ENCODE data around the gene C17orf58.

The C17orf58 gene

DNA sequence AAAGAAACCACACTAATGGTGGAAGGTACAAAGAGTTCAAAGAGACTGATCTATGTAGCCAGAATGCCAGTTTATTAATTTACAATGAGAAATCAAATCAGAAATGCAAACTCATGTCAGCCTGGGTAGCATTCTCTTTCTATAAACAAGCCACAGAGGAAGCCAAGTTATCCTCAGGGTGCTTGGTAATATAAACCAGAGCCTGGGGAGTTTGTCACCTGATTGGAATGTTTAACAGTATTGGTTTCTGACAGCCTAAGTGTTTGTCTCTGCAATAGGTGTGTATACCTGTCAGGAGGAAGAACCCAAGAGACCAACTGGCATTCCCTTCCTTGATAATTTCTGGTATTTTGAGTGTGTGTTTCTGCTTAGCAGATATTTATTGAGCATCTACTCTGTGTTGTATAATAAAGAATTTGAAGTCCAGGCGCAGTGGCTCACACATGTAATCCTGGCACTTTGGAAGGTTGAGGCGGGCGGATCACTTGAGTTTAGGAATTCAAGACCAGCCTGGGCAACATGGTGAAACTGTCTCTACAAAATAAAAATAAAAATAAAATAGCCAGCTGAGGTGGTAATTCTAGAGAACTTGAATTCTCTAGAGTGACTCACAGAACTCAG lies 3.1 kb upstream of the C17orf58 start:
- no peaks in the 10 kb centered on the region for H3K36me3 ChIP-seq (ENCODE audit: insufficient read depth, low read length)
- peaks cover 9% of the 10 kb centered on the region for H3K4me1 ChIP-seq (ENCODE audit: control insufficient read depth, insufficient read depth, low read length, unreplicated experiment)
- no peaks in the 10 kb centered on the region for H3K27me3 ChIP-seq (ENCODE audit: insufficient read depth, low read length)
- H2AFZ ChIP-seq (ENCODE audit: low read length, unreplicated experiment): no peak overlapping the region
- no peak overlapping the region for H3K27ac ChIP-seq (ENCODE audit: low read depth, low read length)
- H3K79me2 ChIP-seq (ENCODE audit: control insufficient read depth, insufficient read depth, low read length, unreplicated experiment): no peaks in the 10 kb centered on the region
- no peak overlapping the region for H3K4me3 ChIP-seq (ENCODE audit: low read depth, low read length)

DNA sequence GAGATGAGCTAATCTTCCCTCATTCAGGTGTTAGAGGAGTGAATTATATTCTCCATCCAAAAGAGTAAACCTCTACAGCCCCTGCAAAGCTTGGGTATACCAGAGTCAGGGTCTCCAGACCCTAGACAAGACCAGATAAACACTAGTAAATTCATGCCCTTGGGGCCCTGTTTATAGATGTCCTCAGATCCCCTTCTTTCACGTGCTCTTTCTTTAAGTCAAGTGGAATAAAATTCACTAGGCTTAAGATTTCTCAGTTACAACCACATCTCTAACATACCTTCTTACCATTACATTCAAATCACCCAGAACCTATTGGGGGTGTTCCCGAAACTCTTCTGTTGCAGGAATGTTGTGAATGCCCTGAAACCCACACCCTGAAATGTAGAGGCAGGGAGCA lies 2.2 kb upstream of the C17orf58 start:
- Histone ChIP-seq H3K27ac (ENCODE audit: low read depth, low read length) (no peak overlapping the region), H3K4me1 (ENCODE audit: control insufficient read depth, insufficient read depth, low read length, unreplicated experiment) (peaks cover 9% of the 10 kb centered on the region), H2AFZ (ENCODE audit: low read length, unreplicated experiment) (no peak overlapping the region), H3K27me3 (ENCODE audit: insufficient read depth, low read length) (no peaks in the 10 kb centered on the region), H3K4me3 (ENCODE audit: low read depth, low read length) (no peak overlapping the region), H3K79me2 (ENCODE audit: control insufficient read depth, insufficient read depth, low read length, unreplicated experiment) (no peaks in the 10 kb centered on the region), H3K36me3 (ENCODE audit: insufficient read depth, low read length) (no peaks in the 10 kb centered on the region)

DNA sequence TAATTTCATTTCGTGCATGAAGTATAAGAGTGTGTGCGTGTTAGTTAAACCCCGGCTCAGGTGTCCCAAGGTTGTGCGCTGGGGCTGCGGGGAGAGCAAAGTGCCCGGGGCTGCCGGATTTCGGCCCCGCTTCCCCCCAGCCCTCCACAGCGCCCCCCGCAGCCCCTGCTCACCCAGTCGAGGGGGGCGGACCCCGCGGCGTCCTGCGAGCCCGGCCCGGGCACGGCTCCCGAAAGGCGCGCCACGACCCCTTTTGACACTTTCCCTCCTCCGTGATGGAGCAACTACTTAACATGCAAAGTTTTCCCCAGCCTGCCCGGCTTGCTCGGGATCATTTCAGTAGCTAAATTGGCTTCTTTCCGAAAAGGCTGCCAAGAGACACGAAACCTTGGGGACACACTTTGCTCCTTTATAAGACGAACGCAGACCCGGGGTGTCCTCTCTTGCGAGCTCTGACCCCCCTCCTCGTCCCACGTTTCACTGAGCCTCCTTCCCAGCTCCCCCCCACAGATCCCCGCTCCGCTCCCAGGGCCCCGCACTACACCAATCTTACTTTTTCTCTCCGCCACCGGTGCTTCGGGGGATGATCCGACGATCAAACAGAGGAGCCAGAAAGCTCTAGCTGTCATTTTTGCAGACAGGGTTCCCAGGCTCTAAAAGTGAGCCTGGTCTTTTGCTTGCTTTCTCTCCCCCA lies 552 bp downstream of the C17orf58 start:
- no peaks in the 10 kb centered on the region for H3K27me3 ChIP-seq (ENCODE audit: insufficient read depth, low read length)
- peak overlapping the region; percentile 84 for H3K4me3 ChIP-seq (ENCODE audit: low read depth, low read length)
- H3K79me2 ChIP-seq (ENCODE audit: control insufficient read depth, insufficient read depth, low read length, unreplicated experiment): no peaks in the 10 kb centered on the region
- peak overlapping the region; percentile 58 for H3K27ac ChIP-seq (ENCODE audit: low read depth, low read length)
- H3K4me1 ChIP-seq (ENCODE audit: control insufficient read depth, insufficient read depth, low read length, unreplicated experiment): peaks cover 9% of the 10 kb centered on the region
- peak overlapping the region; percentile 79 for H2AFZ ChIP-seq (ENCODE audit: low read length, unreplicated experiment)
- H3K36me3 ChIP-seq (ENCODE audit: insufficient read depth, low read length): no peaks in the 10 kb centered on the region

DNA sequence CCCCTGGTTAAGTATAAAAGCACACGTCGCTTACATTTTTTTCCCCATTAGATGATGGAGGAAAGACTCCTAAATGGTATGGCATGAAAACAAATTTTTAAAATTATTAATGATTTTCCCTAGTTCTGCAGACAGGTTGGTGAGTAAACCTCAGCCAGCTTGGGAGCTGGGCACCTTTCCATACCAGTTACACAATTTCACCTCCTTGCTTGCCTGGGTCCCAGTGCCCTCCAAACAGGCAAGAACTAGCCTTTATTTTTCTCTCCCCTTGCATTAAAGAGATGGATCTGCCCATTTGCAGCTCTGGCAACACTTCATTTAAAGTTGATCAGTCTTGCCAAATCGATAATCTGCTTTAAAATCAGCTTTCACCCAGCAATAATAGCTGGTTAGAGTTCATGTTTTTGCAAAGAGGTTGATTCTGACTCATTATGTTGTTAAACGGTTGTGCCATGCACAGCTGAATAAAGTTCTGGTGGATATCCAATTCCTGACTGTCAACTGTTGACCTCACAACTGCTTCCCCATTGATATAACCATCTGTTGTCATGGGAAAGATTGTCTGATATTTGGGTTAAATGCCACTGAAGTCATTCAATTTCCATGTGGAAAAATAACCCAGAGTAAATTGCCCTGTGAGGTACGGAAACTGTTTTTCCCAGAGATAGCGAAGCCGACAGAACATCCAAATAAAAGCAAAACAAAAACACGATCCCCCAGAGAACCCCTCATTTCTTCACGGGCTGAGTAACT lies 1.3 kb downstream of the C17orf58 start:
- Histone ChIP-seq H3K4me3 (ENCODE audit: low read depth, low read length) (peak overlapping the region; percentile 84), H3K4me1 (ENCODE audit: control insufficient read depth, insufficient read depth, low read length, unreplicated experiment) (peaks cover 9% of the 10 kb centered on the region), H3K27ac (ENCODE audit: low read depth, low read length) (peak overlapping the region; percentile 58), H3K36me3 (ENCODE audit: insufficient read depth, low read length) (no peaks in the 10 kb centered on the region), H3K79me2 (ENCODE audit: control insufficient read depth, insufficient read depth, low read length, unreplicated experiment) (no peaks in the 10 kb centered on the region), H2AFZ (ENCODE audit: low read length, unreplicated experiment) (peak overlapping the region; percentile 79), H3K27me3 (ENCODE audit: insufficient read depth, low read length) (no peaks in the 10 kb centered on the region)

DNA sequence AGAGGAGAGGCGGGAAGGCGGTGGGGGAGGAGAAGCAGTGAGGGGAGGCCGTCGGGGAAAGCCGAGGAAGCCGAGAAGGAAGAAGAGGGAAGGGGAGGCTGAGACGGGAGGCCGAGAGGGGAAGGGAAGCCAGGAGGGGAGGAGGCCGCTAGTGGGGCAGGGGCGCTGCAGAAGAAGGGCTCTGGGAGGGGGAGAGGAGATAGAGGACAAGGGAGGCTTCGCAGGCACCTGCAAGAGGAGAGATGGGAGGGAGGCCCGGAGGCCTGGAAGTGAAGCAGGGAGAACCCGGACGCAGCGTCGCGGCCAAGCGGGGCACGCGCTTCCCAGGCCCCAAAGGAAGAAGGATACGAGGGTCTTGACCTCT lies 2.3 kb downstream of the C17orf58 start:
- peak overlapping the region; percentile 82 for H2AFZ ChIP-seq (ENCODE audit: low read length, unreplicated experiment)
- no peaks in the 10 kb centered on the region for H3K36me3 ChIP-seq (ENCODE audit: insufficient read depth, low read length)
- peak overlapping the region; percentile 93 for H3K4me3 ChIP-seq (ENCODE audit: low read depth, low read length)
- H3K27ac ChIP-seq (ENCODE audit: low read depth, low read length): peak overlapping the region; percentile 72
- H3K27me3 ChIP-seq (ENCODE audit: insufficient read depth, low read length): no peaks in the 10 kb centered on the region
- H3K79me2 ChIP-seq (ENCODE audit: control insufficient read depth, insufficient read depth, low read length, unreplicated experiment): no peaks in the 10 kb centered on the region
- peaks cover 9% of the 10 kb centered on the region for H3K4me1 ChIP-seq (ENCODE audit: control insufficient read depth, insufficient read depth, low read length, unreplicated experiment)

DNA sequence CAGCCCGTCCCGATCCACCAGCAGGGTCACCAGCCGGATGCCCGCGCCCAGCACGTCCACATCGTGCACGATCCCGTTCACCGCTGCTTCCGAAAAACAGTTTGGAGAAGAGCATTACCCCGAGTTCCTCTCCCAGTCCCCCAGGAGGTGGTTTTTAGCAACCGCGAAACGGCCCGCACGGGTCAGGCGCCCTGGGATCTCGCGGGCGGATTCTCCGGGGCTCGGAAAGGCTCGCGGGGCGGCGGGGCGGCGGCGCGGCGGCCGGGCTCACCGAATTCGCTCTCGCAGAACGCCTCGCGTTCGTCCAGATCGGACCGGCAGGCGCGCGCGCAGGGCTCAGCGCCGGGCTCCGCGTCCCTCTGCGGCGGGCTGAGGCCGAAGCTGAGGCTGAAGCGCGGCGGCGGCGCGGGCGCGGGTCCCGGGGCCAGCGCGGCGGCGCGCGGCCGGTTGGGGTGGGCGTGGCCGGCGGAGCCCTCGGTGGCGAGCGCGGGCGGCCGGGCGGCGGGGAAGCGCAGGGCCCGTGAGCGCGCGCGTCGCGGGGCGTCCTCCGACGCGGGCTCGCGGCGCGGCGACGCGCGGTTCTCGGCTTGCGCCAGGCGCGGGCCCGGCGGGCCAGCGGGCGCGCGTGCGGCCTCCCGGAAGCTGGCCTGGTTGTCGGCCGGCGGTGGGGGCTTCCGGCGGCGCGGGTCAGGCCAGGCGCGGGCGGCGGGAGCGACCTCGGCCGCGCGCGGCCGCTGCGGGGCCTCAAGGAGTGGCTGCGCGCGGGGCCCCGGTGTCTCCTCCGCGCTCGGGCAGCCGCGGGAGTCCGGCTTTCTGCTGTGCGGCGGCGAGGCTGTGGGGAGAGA lies 2.9 kb downstream of the C17orf58 start:
- no peaks in the 10 kb centered on the region for H3K36me3 ChIP-seq (ENCODE audit: insufficient read depth, low read length)

DNA sequence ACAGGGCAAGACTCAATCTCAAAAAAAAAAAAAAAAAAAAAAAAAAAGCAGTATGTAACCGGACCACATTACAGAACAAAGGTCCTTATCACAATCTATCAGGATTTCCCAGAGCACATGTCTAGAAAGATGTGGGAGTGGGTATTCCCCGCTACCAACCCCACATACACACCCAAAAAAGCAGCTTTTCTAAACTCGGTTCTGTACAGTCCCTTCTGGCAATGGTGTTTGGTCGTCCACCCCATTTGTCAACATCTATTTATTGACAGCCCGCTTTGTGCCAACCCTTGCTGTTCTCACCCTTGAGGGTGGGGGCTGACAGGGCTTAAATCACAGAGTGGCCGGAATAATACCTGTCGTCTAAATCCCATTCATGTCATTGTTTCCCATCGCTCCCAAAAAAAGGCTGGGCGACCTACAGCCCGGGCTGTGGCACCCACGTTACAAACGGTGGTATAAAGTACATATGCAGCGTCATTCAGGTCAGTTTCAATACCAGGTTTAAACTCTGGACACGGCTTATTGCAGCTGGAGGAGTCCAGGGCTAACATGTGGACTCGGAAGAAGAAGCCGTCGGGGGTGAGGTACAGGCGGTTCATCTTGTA lies 3.6 kb downstream of the C17orf58 start:
- Histone ChIP-seq H3K79me2 (ENCODE audit: control insufficient read depth, insufficient read depth, low read length, unreplicated experiment) (no peaks in the 10 kb centered on the region), H3K36me3 (ENCODE audit: insufficient read depth, low read length) (no peaks in the 10 kb centered on the region), H3K27ac (ENCODE audit: low read depth, low read length) (peak overlapping the region; percentile 68; the same call in 1 of the 2 replicates), H2AFZ (ENCODE audit: low read length, unreplicated experiment) (peak overlapping the region; percentile 57), H3K4me1 (ENCODE audit: control insufficient read depth, insufficient read depth, low read length, unreplicated experiment) (peaks cover 9% of the 10 kb centered on the region), H3K27me3 (ENCODE audit: insufficient read depth, low read length) (no peaks in the 10 kb centered on the region), H3K4me3 (ENCODE audit: low read depth, low read length) (peak overlapping the region; percentile 77)

More for the DNA sequence above, 2.9 kb downstream of the C17orf58 start:
- no peaks in the 10 kb centered on the region for H3K79me2 ChIP-seq (ENCODE audit: control insufficient read depth, insufficient read depth, low read length, unreplicated experiment)
- H3K4me1 ChIP-seq (ENCODE audit: control insufficient read depth, insufficient read depth, low read length, unreplicated experiment): peaks cover 9% of the 10 kb centered on the region
- H3K27ac ChIP-seq (ENCODE audit: low read depth, low read length): peak overlapping the region; percentile 72
- peak overlapping the region; percentile 82 for H2AFZ ChIP-seq (ENCODE audit: low read length, unreplicated experiment)
- peak overlapping the region; percentile 93 for H3K4me3 ChIP-seq (ENCODE audit: low read depth, low read length)
- no peaks in the 10 kb centered on the region for H3K27me3 ChIP-seq (ENCODE audit: insufficient read depth, low read length)

DNA sequence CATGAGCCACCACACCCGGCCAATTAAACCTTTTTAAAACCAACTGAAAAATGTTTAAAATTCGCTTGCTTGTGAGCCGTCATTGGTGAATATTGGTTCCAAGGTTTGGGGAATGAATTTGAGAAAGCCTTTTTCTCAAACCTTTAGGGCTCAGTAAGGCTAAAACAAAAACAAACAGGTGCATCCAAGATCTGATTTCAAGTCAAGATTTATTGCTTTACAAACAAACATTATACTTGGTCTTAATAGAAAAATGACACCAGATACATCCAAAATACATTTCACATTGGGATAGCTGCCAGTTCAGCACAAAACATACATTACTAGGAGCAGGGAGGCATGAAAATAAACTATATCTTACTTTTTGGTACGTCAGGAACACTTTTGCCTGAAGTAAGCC lies 5.4 kb downstream of the C17orf58 start:
- Histone ChIP-seq H3K4me3 (ENCODE audit: low read depth, low read length) (no peak overlapping the region), H3K79me2 (ENCODE audit: control insufficient read depth, insufficient read depth, low read length, unreplicated experiment) (no peaks in the 10 kb centered on the region), H2AFZ (ENCODE audit: low read length, unreplicated experiment) (no peak overlapping the region), H3K27ac (ENCODE audit: low read depth, low read length) (no peak overlapping the region), H3K36me3 (ENCODE audit: insufficient read depth, low read length) (no peaks in the 10 kb centered on the region), H3K4me1 (ENCODE audit: control insufficient read depth, insufficient read depth, low read length, unreplicated experiment) (peaks cover 6% of the 10 kb centered on the region), H3K27me3 (ENCODE audit: insufficient read depth, low read length) (no peaks in the 10 kb centered on the region)

DNA sequence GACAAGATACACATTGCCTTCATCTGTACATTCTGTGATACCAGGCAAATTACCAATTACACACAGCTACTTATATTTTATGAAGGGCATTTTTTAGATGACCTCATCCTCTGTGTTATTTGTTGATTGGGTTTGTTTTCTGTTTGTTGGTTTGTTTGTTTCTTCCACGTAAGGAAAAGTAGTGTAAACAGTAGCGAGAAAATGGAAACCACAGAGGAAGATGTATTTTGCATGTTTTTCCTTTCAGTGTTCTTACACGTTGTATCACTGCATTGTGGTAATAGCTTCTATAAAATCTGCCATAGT lies 12.9 kb downstream of the C17orf58 start:
- no peak overlapping the region for H3K4me3 ChIP-seq (ENCODE audit: low read depth, low read length)
- H3K4me1 ChIP-seq (ENCODE audit: control insufficient read depth, insufficient read depth, low read length, unreplicated experiment): no peaks in the 10 kb centered on the region
- H3K27ac ChIP-seq (ENCODE audit: low read depth, low read length): no peak overlapping the region
- no peaks in the 10 kb centered on the region for H3K79me2 ChIP-seq (ENCODE audit: control insufficient read depth, insufficient read depth, low read length, unreplicated experiment)
- H3K27me3 ChIP-seq (ENCODE audit: insufficient read depth, low read length): no peaks in the 10 kb centered on the region
- H3K36me3 ChIP-seq (ENCODE audit: insufficient read depth, low read length): peaks cover 5% of the 10 kb centered on the region; the same call in 1 of the 2 replicates
- no peak overlapping the region for H2AFZ ChIP-seq (ENCODE audit: low read length, unreplicated experiment)
